HepG2 (cell line): Measurements from ENCODE around the gene FMOD. TPM values are rescaled to one million over a fixed set of nuclear protein-coding genes. Genes with fewer than 3 reads are reported as not detected.

Source experiments
- ATAC-seq: fragments of 200-7000 bp; cut with Tn5 transposase; 3 replicates; pipeline ENCODE4 v1.9.1; 2020; ENCODE audit warnings: mild to moderate bottlenecking, moderate library complexity
- BruUV-seq: library from RNA; stranded (reverse); fragments of 400-500 nt; replicated peaks from 2 replicates; lab custom pipeline; 2021; lab: Mats Ljungman, UMichigan
- CTCF ChIA-PET: fragments of 300-600 bp; formaldehyde crosslinking; extraction: SDS; loops from one replicate; lab custom pipeline; 2021; ENCODE audit warnings: low total read pairs, inconsistent platforms, low intra/inter-chr PET ratio; lab: Yijun Ruan, JAX
- POLR2A ChIA-PET: fragments of 350-600 bp; sonication (Branson Sonifier 250); formaldehyde crosslinking; loops from one replicate; lab custom pipeline; 2020; ENCODE audit warnings: antibody characterized with exemption, inconsistent platforms; lab: Yijun Ruan, JAX
- DNase-seq: peaks from one replicate; pipeline ENCODE4 v3.0.0-alpha.2; 2015; ENCODE audit warnings: low spot score
- FAIRE-seq: peaks from 3 replicates; lab custom pipeline; 2011; peaks lifted over from hg19 to GRCh38; lab: Jason Lieb, UNC
- H2AFZ ChIP-seq: one replicate; pipeline ENCODE4 v1.6.1; 2011; ENCODE audit warnings: low read length, inconsistent platforms
- H3K27ac ChIP-seq: fragments of 300-600 bp; 3 replicates; pipeline ENCODE4 v1.8.0; 2011; ENCODE audit warnings: mixed run types, mild to moderate bottlenecking, mixed read lengths, low read length, inconsistent platforms; ENCODE audit not compliant: insufficient read depth; ENCODE audit errors: extremely low read length
- H3K27me3 ChIP-seq, 2 experiments: fragments of 200-600 bp in 1 of 2; 2 replicates in 1 of 2; 3 replicates in 1 of 2; pipeline versions ENCODE4 v1.6.0 to v1.8.0; 2011; ENCODE audit warnings: low read length in 2 of 2, mild to moderate bottlenecking in 2 of 2, moderate library complexity in 2 of 2, inconsistent platforms in 1 of 2; ENCODE audit not compliant: insufficient read depth in 2 of 2, control insufficient read depth in 1 of 2
- H3K36me3 ChIP-seq, 2 experiments: fragments of 200-600 bp in 1 of 2; replicated peaks in 1 of 2; 2 replicates in 1 of 2; 3 replicates in 1 of 2; pipeline versions ENCODE4 v1.5.1 to v1.8.0; 2011; ENCODE audit warnings: low read length in 2 of 2, inconsistent platforms in 1 of 2; ENCODE audit not compliant: insufficient read depth in 2 of 2, control insufficient read depth in 1 of 2
- H3K4me1 ChIP-seq: 2 replicates; pipeline ENCODE4 v1.5.1; 2012; ENCODE audit warnings: low read length, inconsistent platforms; ENCODE audit not compliant: insufficient read depth
- H3K4me2 ChIP-seq: 2 replicates; pipeline ENCODE4 v1.6.0; 2011; ENCODE audit warnings: low read depth, low read length, inconsistent platforms
- H3K4me3 ChIP-seq, 3 experiments: fragments of 200-600 bp in 1 of 3; sonication (generic), shearing (Covaris generic) in 1 of 3; replicated peaks in 1 of 3; 2 replicates each; pipeline ENCODE4 v1.5.1; 2011 to 2016; ENCODE audit warnings: low read length in 3 of 3, inconsistent platforms in 2 of 3, low read depth in 2 of 3, mild to moderate bottlenecking in 2 of 3, control low read depth in 1 of 3, mixed read lengths in 1 of 3; ENCODE audit not compliant: insufficient read depth in 1 of 3
- H3K79me2 ChIP-seq: one replicate; pipeline ENCODE4 v1.6.1; 2011; ENCODE audit warnings: low read length, inconsistent platforms; ENCODE audit not compliant: insufficient read depth
- H3K9ac ChIP-seq: 2 replicates; pipeline ENCODE4 v1.6.0; 2011; ENCODE audit warnings: mild to moderate bottlenecking, low read depth, low read length, inconsistent platforms; ENCODE audit not compliant: insufficient read depth
- H3K9me3 ChIP-seq: 2 replicates; pipeline ENCODE4 v1.5.1; 2012; ENCODE audit warnings: mild to moderate bottlenecking, low read length
- H4K20me1 ChIP-seq: 2 replicates; pipeline ENCODE4 v1.6.0; 2011; ENCODE audit warnings: inconsistent platforms, mild to moderate bottlenecking, low read length, moderate library complexity; ENCODE audit not compliant: insufficient read depth
- CREB1 ChIP-seq, 2 experiments: fragments of 450-650 bp in 1 of 2; IDR thresholded peaks; 2 replicates each; pipeline ENCODE4 v1.6.1; 2016 to 2017; ENCODE audit warnings: control low read depth in 1 of 2, mild to moderate bottlenecking in 1 of 2, missing compliant biosample characterization in 1 of 2, missing genetic modification characterization in 1 of 2
- ZNF3 ChIP-seq: IDR thresholded peaks from 2 replicates; pipeline ENCODE4 v1.7.0; 2017; ENCODE audit warnings: inconsistent platforms
- ZNF878 ChIP-seq: sonication (generic); formaldehyde crosslinking; IDR thresholded peaks from 2 replicates; pipeline ENCODE4 v1.8.1; 2023; ENCODE audit warnings: mild to moderate bottlenecking, missing genetic modification reagents, moderate library complexity
- WGBS: methylation state at CpG from one replicate; pipeline ENCODE4 v1.1.6; 2017; ENCODE audit warnings: low lambda C conversion rate; 5-methylcytosine and 5-hydroxymethylcytosine counted together
- in situ Hi-C: cut with HindIII; loops from 2 replicates; pipeline ENCODE4 v1.10.0; 2017; ENCODE audit warnings: low pct_unique_long_range_greater_than_20kb; ENCODE audit not compliant: extremely low pct_ligation_motif_present
- intact Hi-C: fragments of 100-400 bp; cut with micrococcal nuclease; formaldehyde crosslinking; loops from one replicate; pipeline ENCODE4 v1.10.0; 2022; ENCODE audit not compliant: unreplicated experiment
- polyA plus RNA-seq, 8 experiments: library from polyadenylated mRNA; depleted of rRNA in 3 of 8; stranded (reverse) in 7 of 8; unstranded in 1 of 8; fragments of >200 nt; fragmentation: Illumina TruSeq in 4 of 8; extraction: Trizol in 4 of 8; gene quantifications; 2 replicates each; pipeline versions ENCODE4 v1.2.1 to v1.2.3, GENCODE V29; 2011 to 2016; ENCODE audit warnings: low read depth in 4 of 8, missing spikeins in 1 of 8, mixed read lengths in 1 of 8; ENCODE audit not compliant: insufficient read depth in 1 of 8
- total RNA-seq, 5 experiments: library from RNA; depleted of rRNA; stranded (reverse); fragments of >200 nt; fragmentation: Illumina TruSeq; extraction: Trizol; gene quantifications; 2 replicates each; pipeline ENCODE4 v1.2.3, GENCODE V29; 2016; ENCODE audit warnings: low read depth in 1 of 5
- TF ChIP-seq, protein P1 (sequence below), 2 experiments: IDR thresholded peaks; 2 replicates each; pipeline ENCODE4 v1.6.1; 2011 to 2012; ENCODE audit warnings: low read length in 2 of 2, borderline replicate concordance in 1 of 2, low read depth in 1 of 2, mild to moderate bottlenecking in 1 of 2, moderate library complexity in 1 of 2
- TF ChIP-seq, protein P2 (sequence below): sonication (generic); formaldehyde crosslinking; IDR thresholded peaks from 2 replicates; pipeline ENCODE4 v1.8.1; 2023; ENCODE audit warnings: mild to moderate bottlenecking, moderate library complexity, missing genetic modification reagents
- TF ChIP-seq, protein P3 (sequence below): sonication (generic); formaldehyde crosslinking; IDR thresholded peaks from 2 replicates; pipeline ENCODE4 v1.5.0; 2020; ENCODE audit warnings: missing genetic modification reagents
- TF ChIP-seq, protein P4 (sequence below): sonication (generic); formaldehyde crosslinking; IDR thresholded peaks from 2 replicates; pipeline ENCODE4 v1.5.1; 2020; ENCODE audit warnings: missing genetic modification reagents, mild to moderate bottlenecking, borderline replicate concordance
- TF ChIP-seq, protein P5 (sequence below), 2 experiments: sonication (generic) in 1 of 2; formaldehyde crosslinking in 1 of 2; IDR thresholded peaks; 2 replicates each; pipeline versions ENCODE4 v1.4.0 to v1.6.1; 2016 to 2020; ENCODE audit warnings: borderline replicate concordance in 1 of 2, low read depth in 1 of 2, mild to moderate bottlenecking in 1 of 2, missing genetic modification reagents in 1 of 2

Gene FMOD
- total and polyA plus RNA-seq, 2 of the 13 experiments (the other 11 are each of a cell fraction or from before 2014, with no cell fraction given) = 0.08 TPM; not detected in 1

DNA sequence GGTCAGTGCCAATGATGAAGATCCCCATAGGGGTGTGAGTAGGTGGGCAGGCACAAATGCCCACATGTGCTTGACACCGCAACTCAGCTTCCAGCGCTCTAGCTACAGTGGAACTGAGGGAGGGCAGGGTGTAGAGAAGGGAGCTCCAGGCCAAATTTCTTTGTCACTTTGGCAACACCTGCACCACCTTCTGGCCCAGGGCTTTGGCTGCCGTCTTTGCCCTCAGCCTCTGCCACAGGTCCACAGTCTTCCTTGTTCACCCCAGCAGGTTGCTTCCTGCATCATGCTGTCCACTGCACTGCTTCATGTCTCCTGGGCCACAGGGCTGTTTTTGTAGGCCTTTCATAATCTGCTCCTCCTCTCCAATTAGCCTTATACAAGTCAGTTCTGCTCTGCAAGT is 20.4 kb upstream of the FMOD start (continued):
- TF ChIP-seq ZNF3 (CRISPR knock-in tag) (no peak), CREB1 (IDR thresholded peaks at IDR 0.05) (no peak), CREB1 (CRISPR knock-in tag; IDR thresholded peaks at IDR 0.05) (no peak)
- TF ChIP-seq, protein P1, sequence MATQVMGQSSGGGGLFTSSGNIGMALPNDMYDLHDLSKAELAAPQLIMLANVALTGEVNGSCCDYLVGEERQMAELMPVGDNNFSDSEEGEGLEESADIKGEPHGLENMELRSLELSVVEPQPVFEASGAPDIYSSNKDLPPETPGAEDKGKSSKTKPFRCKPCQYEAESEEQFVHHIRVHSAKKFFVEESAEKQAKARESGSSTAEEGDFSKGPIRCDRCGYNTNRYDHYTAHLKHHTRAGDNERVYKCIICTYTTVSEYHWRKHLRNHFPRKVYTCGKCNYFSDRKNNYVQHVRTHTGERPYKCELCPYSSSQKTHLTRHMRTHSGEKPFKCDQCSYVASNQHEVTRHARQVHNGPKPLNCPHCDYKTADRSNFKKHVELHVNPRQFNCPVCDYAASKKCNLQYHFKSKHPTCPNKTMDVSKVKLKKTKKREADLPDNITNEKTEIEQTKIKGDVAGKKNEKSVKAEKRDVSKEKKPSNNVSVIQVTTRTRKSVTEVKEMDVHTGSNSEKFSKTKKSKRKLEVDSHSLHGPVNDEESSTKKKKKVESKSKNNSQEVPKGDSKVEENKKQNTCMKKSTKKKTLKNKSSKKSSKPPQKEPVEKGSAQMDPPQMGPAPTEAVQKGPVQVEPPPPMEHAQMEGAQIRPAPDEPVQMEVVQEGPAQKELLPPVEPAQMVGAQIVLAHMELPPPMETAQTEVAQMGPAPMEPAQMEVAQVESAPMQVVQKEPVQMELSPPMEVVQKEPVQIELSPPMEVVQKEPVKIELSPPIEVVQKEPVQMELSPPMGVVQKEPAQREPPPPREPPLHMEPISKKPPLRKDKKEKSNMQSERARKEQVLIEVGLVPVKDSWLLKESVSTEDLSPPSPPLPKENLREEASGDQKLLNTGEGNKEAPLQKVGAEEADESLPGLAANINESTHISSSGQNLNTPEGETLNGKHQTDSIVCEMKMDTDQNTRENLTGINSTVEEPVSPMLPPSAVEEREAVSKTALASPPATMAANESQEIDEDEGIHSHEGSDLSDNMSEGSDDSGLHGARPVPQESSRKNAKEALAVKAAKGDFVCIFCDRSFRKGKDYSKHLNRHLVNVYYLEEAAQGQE (IDR thresholded peaks at IDR 0.05; ENCODE audit: borderline replicate concordance in 1 of 2, low read depth in 1 of 2, low read length in 2 of 2) = no peak

DNA sequence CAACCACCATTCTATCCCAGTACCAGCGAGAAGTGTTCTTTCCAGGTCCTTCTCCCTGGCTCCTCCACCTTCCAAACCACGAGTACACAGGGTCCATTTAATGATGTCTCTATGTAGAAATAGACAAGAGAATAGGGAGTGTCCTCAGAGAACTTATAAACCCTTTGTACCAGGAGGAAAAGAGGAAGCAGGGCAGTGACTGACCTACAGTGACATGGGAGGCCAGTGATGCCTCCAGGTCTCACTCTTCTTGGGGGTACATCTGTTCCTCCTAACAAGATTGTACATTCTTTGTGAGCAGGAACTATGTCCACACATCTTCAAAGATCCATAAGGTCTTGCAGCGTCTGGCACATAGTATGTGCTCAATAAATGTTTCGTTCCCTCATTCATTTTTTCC is 18.7 kb upstream of the FMOD start:
- no TSS peak for BruUV-seq
- Histone ChIP-seq H3K9ac (no peak overlapping the region), H3K4me1 (no peaks in the 10 kb centered on the region), H3K4me3 (no peak overlapping the region), H3K36me3 (no peaks in the 10 kb centered on the region), H3K27me3 (peaks cover 0 to 3% of the 10 kb centered on the region in 2 experiments; a peak in 1 of 5 replicates), H3K27ac (no peak overlapping the region), H3K9me3 (no peaks in the 10 kb centered on the region), H3K4me2 (no peak overlapping the region), H4K20me1 (no peaks in the 10 kb centered on the region), H3K79me2 (no peaks in the 10 kb centered on the region), H2AFZ (no peak overlapping the region)
- ChIA-PET POLR2A (no interaction called here), CTCF (no interaction called here)
- no peak for DNase-seq
- intact Hi-C loops (no loop called here), in situ Hi-C loops (no loop called here)
- no peak for FAIRE-seq
- no peak for ATAC-seq
- 17% methylated on average over 4 of the region's 4 CpGs for WGBS
- TF ChIP-seq, protein P2, sequence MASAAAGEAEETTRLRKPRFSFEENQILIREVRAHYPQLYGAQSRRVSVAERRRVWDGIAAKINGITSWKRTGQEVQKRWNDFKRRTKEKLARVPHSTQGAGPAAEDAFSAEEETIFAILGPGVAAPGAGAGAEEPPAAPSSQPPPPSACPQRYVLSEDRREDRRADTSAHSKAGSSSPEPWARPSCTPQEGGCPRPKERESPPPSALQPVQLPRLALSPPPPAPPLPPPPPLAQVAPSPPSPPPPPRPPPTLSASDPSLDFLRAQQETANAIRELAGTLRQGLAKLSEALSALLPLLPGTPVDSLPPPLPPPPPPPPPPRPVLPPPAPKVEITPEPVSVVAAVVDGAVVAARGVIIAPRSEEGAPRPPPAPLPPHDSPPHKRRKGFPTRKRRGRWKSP (CRISPR knock-in tag) = no peak
- TF ChIP-seq ZNF878 = no peak
- TF ChIP-seq, protein P3, sequence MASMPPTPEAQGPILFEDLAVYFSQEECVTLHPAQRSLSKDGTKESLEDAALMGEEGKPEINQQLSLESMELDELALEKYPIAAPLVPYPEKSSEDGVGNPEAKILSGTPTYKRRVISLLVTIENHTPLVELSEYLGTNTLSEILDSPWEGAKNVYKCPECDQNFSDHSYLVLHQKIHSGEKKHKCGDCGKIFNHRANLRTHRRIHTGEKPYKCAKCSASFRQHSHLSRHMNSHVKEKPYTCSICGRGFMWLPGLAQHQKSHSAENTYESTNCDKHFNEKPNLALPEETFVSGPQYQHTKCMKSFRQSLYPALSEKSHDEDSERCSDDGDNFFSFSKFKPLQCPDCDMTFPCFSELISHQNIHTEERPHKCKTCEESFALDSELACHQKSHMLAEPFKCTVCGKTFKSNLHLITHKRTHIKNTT = no peak
- TF ChIP-seq, protein P4, sequence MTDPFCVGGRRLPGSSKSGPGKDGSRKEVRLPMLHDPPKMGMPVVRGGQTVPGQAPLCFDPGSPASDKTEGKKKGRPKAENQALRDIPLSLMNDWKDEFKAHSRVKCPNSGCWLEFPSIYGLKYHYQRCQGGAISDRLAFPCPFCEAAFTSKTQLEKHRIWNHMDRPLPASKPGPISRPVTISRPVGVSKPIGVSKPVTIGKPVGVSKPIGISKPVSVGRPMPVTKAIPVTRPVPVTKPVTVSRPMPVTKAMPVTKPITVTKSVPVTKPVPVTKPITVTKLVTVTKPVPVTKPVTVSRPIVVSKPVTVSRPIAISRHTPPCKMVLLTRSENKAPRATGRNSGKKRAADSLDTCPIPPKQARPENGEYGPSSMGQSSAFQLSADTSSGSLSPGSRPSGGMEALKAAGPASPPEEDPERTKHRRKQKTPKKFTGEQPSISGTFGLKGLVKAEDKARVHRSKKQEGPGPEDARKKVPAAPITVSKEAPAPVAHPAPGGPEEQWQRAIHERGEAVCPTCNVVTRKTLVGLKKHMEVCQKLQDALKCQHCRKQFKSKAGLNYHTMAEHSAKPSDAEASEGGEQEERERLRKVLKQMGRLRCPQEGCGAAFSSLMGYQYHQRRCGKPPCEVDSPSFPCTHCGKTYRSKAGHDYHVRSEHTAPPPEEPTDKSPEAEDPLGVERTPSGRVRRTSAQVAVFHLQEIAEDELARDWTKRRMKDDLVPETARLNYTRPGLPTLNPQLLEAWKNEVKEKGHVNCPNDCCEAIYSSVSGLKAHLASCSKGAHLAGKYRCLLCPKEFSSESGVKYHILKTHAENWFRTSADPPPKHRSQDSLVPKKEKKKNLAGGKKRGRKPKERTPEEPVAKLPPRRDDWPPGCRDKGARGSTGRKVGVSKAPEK (CRISPR knock-in tag) = no peak
- TF ChIP-seq, protein P5, sequence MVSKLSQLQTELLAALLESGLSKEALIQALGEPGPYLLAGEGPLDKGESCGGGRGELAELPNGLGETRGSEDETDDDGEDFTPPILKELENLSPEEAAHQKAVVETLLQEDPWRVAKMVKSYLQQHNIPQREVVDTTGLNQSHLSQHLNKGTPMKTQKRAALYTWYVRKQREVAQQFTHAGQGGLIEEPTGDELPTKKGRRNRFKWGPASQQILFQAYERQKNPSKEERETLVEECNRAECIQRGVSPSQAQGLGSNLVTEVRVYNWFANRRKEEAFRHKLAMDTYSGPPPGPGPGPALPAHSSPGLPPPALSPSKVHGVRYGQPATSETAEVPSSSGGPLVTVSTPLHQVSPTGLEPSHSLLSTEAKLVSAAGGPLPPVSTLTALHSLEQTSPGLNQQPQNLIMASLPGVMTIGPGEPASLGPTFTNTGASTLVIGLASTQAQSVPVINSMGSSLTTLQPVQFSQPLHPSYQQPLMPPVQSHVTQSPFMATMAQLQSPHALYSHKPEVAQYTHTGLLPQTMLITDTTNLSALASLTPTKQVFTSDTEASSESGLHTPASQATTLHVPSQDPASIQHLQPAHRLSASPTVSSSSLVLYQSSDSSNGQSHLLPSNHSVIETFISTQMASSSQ (IDR thresholded peaks at IDR 0.05; ENCODE audit: low read depth) = no peak
- TF ChIP-seq, protein P5 (CRISPR knock-in tag; IDR thresholded peaks at IDR 0.05; ENCODE audit: borderline replicate concordance) = no peak
